ENCODE results near the gene C1QBP. TPM values are rescaled to one million over a fixed set of nuclear protein-coding genes. Genes with fewer than 3 reads are reported as not detected.

Gene C1QBP
- total and polyA plus RNA-seq, 2 of the 8 experiments (the other 6 are each of a cell fraction or from before 2014, with no cell fraction given) = 355 to 454 TPM

GRCh38 chr17:5431949-5432556 lies 6.9 kb downstream of the C1QBP start:
- H3K14ac ChIP-seq (ENCODE audit: insufficient read length) = no peak overlapping the region
- no peak overlapping the region for H3K4me2 ChIP-seq (ENCODE audit: insufficient read depth in 1 of 2, low read depth in 2 of 2, low read length in 2 of 2)
- no peak overlapping the region for H3K27ac ChIP-seq (ENCODE audit: low read depth, low read length)
- ChIA-PET POLR2A (ENCODE audit: partially characterized antibody) (interaction anchor here (0.6 to 21.2 kb wide), 10 partner anchors 3 to 1015 kb away, joined by 3 to 228 read pairs (median 11); partner anchors contain the start of genes C1QBP, DERL2, DHX33 and MIS12), CTCF (ENCODE audit: partially characterized antibody) (interaction anchor here (1.3 to 2.7 kb wide), 4 partner anchors 12 to 24 kb away, joined by 3 to 9 read pairs (median 4); no protein-coding TSS in a partner anchor)
- H3K9ac ChIP-seq (replicated peaks in 1 of 4; ENCODE audit: extremely low read depth in 1 of 4, low read depth in 3 of 4, low read length in 3 of 4) = no peak overlapping the region; a peak in 1 of 7 replicates
- H3K56ac ChIP-seq (replicated peaks; ENCODE audit: insufficient read length, low read depth, low read length) = no peak overlapping the region
- H3K36me3 ChIP-seq (ENCODE audit: control insufficient read depth in 2 of 4, insufficient read depth in 4 of 4, low read length in 3 of 4) = peaks cover 31 to 93% (median 76%) of the 10 kb centered on the region in 4 experiments
- peaks cover 7% of the 10 kb centered on the region; the same call in 1 of the 2 replicates for H3K79me1 ChIP-seq (ENCODE audit: low read depth, low read length)
- H3K4me1 ChIP-seq (replicated peaks in 1 of 4; ENCODE audit: control insufficient read depth in 3 of 4, insufficient read depth in 4 of 4, low read length in 3 of 4) = no peaks in the 10 kb centered on the region
- no peak overlapping the region for H3K4me3 ChIP-seq (ENCODE audit: extremely low read depth in 1 of 4, insufficient read depth in 2 of 4, low read depth in 3 of 4, low read length in 4 of 4)
- no peak for TF ChIP-seq ATF3 (IDR thresholded peaks at IDR 0.05; ENCODE audit: insufficient read depth, low read depth, low read length)
- TF ChIP-seq POLR2AphosphoS5 (IDR thresholded peaks at IDR 0.05; ENCODE audit: low read depth, low read length) = peak; percentile 29; the same call in 1 of the 2 replicates
- TF ChIP-seq HDAC2 (IDR thresholded peaks at IDR 0.05; ENCODE audit: borderline replicate concordance in 1 of 2, low read depth in 2 of 2, low read length in 2 of 2) = no peak
- TF ChIP-seq CTCF (IDR thresholded peaks at IDR 0.05; ENCODE audit: control extremely low read depth in 1 of 3, insufficient read depth in 1 of 3, low read depth in 1 of 3, low read length in 3 of 3) = no peak
- peak; percentile 45 to 59; a peak in 2 of 3 replicates for TF ChIP-seq POLR2A (IDR thresholded peaks at IDR 0.05; ENCODE audit: control extremely low read depth in 1 of 2, low read depth in 2 of 2, low read length in 2 of 2)
- H4K20me1 ChIP-seq (replicated peaks in 1 of 2; ENCODE audit: control insufficient read depth in 1 of 2, insufficient read depth in 2 of 2, low read length in 2 of 2) = peaks cover 8 to 24% of the 10 kb centered on the region in 2 experiments
- no peak overlapping the region for H3K23ac ChIP-seq (ENCODE audit: insufficient read length)
- no peak overlapping the region for H3K4ac ChIP-seq (replicated peaks; ENCODE audit: insufficient read length, low read depth, low read length)
- H2BK20ac ChIP-seq (ENCODE audit: low read length) = no peak overlapping the region
- H2AK5ac ChIP-seq (ENCODE audit: low read depth, low read length) = no peak overlapping the region
- H3K23me2 ChIP-seq (ENCODE audit: low read depth, low read length) = no peaks in the 10 kb centered on the region
- 93% methylated on average over 3 of the region's 3 CpGs; no CpG with 5 or more reads in 1 of the 2 experiments for WGBS, 2 experiments (ENCODE audit: extremely low coverage in 1 of 2, insufficient coverage in 1 of 2, insufficient read length in 1 of 2, insufficient replicate concordance in 2 of 2, low coverage in 1 of 2, low lambda C conversion rate in 2 of 2, missing lambda C conversion rate in 1 of 2)
- peaks cover 4 to 23% of the 10 kb centered on the region in 2 experiments; a peak in 3 of 4 replicates for H3K79me2 ChIP-seq (ENCODE audit: control insufficient read depth in 1 of 2, insufficient read depth in 2 of 2, low read length in 2 of 2)
- no peak overlapping the region for H2BK120ac ChIP-seq (replicated peaks; ENCODE audit: low read depth, low read length)
- no peak overlapping the region for H2AFZ ChIP-seq (ENCODE audit: low read length)
- no peak overlapping the region for H4K8ac ChIP-seq (ENCODE audit: extremely low read depth, insufficient read depth, low read length)
- DNase-seq (ENCODE audit: low read depth in 1 of 2, low spot score in 2 of 2) (no peak), FAIRE-seq (no peak)
- no peak overlapping the region for H2BK15ac ChIP-seq (ENCODE audit: low read length)
- no peak overlapping the region for H3K18ac ChIP-seq (ENCODE audit: extremely low read depth, low read length)
- H3K9me3 ChIP-seq (ENCODE audit: insufficient read depth in 2 of 2, low read depth in 1 of 2, low read length in 1 of 2) = no peaks in the 10 kb centered on the region
- no peaks in the 10 kb centered on the region for H3K27me3 ChIP-seq (replicated peaks in 1 of 4; ENCODE audit: control insufficient read depth in 3 of 4, extremely low read depth in 1 of 4, insufficient read depth in 3 of 4, low read length in 3 of 4)
- no peak overlapping the region for H2BK12ac ChIP-seq (ENCODE audit: low read depth, low read length)
- H4K91ac ChIP-seq (replicated peaks; ENCODE audit: insufficient read length, low read length) = no peak overlapping the region
- H2BK5ac ChIP-seq (ENCODE audit: low read depth, low read length) = no peak overlapping the region
- H4K5ac ChIP-seq (ENCODE audit: insufficient read length, low read depth, low read length) = no peak overlapping the region

Measured in H1 (cell line).